Activated naive CD8-positive, alpha-beta T cell treated with anti-CD3 and anti-CD28 coated beads for 36 hours (primary cell): ENCODE measurements around the gene PLEKHA4. TPM values are rescaled to one million over a fixed set of nuclear protein-coding genes. Genes with fewer than 3 reads are reported as not detected.

Source experiments
- DNase-seq: peaks from one replicate; pipeline ENCODE4 v3.0.0; 2021
- H3K27ac Mint-ChIP-seq: one replicate; pipeline ENCODE4 v1.8.0; 2022; ENCODE audit warnings: mild to moderate bottlenecking, moderate library complexity, mixed read lengths
- H3K27me3 Mint-ChIP-seq: one replicate; pipeline ENCODE4 v1.8.0; 2022; ENCODE audit warnings: mild to moderate bottlenecking, mixed read lengths
- H3K36me3 Mint-ChIP-seq: one replicate; pipeline ENCODE4 v1.8.0; 2021; ENCODE audit warnings: mild to moderate bottlenecking, mixed read lengths
- H3K4me1 Mint-ChIP-seq: one replicate; pipeline ENCODE4 v1.8.0; 2021; ENCODE audit warnings: mixed read lengths
- H3K4me3 Mint-ChIP-seq: one replicate; pipeline ENCODE4 v1.8.0; 2022; ENCODE audit warnings: mild to moderate bottlenecking, moderate library complexity, mixed read lengths
- H3K9me3 Mint-ChIP-seq: one replicate; pipeline ENCODE4 v1.8.0; 2022; ENCODE audit warnings: mixed read lengths
- total RNA-seq, 2 experiments: library from RNA; stranded (reverse); gene quantifications; one replicate each; pipeline ENCODE4 v1.2.3, GENCODE V29; 2021

Gene PLEKHA4
- total RNA-seq, 2 experiments from 2014 or later = 5.8 to 7.6 TPM

DNA sequence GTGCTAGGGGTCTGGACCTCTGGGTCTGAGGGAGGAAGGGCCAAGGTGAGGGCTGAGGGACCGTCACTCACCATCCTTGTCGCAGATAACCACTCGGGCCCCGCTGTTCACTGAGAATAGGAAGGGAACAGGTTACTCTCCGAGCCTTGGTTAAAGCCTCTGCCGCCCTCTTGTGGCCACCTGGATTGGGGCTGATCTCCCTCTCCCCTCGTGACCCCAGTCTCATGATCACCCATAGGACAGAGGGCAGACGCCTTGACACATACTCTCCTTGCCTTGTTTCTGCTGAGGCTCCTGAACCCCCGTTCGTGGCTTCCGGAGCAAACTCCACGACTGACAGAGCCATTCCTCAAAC is 32.7 kb downstream of the PLEKHA4 start:
- H3K9me3 Mint-ChIP-seq = no peaks in the 10 kb centered on the region
- peak overlapping the region; percentile 75 for H3K27ac Mint-ChIP-seq
- H3K36me3 Mint-ChIP-seq = no peaks in the 10 kb centered on the region
- peaks cover 10% of the 10 kb centered on the region for H3K27me3 Mint-ChIP-seq
- peaks cover 19% of the 10 kb centered on the region for H3K4me1 Mint-ChIP-seq
- H3K4me3 Mint-ChIP-seq = peak overlapping the region; percentile 83
- DNase-seq = peak; percentile 89

DNA sequence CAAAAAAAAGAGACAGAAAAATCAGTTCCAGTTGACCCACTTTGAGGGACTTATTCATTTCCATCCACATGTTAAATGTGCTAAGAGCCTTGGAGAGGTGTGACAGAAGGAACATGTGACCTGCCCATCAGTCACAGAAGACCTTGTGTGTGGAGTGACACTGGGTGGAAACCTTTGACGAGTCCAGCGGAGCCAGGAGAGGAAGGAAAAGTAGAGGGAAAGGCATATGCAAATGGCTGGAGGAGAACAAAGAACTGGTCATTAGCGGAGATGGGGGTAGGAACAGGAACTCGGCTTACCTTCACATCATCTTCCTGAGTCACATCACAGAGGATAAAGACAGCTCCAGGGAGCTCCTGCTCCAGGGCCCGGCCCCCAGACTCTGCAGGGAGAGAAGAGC is 34.4 kb downstream of the PLEKHA4 start:
- no peak overlapping the region for H3K4me3 Mint-ChIP-seq
- no peaks in the 10 kb centered on the region for H3K9me3 Mint-ChIP-seq
- no peaks in the 10 kb centered on the region for H3K36me3 Mint-ChIP-seq
- H3K27ac Mint-ChIP-seq = peak overlapping the region; percentile 13
- H3K27me3 Mint-ChIP-seq = peaks cover 10% of the 10 kb centered on the region
- DNase-seq = no peak
- peaks cover 19% of the 10 kb centered on the region for H3K4me1 Mint-ChIP-seq

DNA sequence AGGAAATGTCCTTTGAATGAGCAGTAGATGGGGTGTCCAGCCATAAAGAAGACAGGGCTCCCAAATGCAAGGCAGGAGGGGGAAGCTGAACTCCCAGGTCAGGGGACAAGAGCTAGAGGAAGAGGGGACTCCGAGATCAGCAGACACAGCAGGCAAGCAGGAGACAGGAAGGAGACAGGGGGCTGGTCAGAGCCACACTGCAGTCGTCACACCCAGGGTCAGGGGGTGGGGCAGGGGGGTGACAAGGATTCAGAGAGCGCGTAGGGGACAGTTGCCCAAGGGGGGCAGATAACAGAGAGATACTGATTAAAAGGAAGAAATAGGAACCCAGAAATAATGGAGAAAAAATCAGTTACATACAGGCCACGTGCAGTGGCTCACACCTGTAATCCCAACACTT is 35.4 kb downstream of the PLEKHA4 start:
- Mint-ChIP-seq H3K4me3 (no peak overlapping the region), H3K4me1 (peaks cover 19% of the 10 kb centered on the region), H3K9me3 (no peaks in the 10 kb centered on the region), H3K27me3 (peaks cover 10% of the 10 kb centered on the region), H3K27ac (no peak overlapping the region), H3K36me3 (no peaks in the 10 kb centered on the region)
- DNase-seq = no peak

DNA sequence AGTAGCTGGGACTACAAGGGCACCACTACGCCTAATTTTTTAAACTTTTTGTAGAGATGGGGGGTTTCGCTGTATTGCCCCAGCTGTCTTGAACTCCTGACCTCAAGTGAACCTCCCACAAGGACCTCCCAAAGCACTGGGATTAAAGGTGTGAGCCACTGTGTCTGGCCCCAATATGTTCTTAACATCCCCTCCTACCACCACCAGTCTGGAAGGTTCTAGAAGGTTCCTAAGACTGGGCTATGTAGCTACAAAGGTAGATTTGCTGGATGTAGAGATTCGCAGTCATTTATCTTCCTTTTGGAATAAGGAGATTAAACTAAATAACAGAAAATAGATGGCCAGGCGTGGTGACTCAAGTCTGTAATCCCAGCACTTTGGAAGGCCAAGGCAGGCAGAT is 37.5 kb downstream of the PLEKHA4 start:
- Mint-ChIP-seq H3K36me3 (no peaks in the 10 kb centered on the region), H3K27ac (no peak overlapping the region), H3K27me3 (no peaks in the 10 kb centered on the region), H3K9me3 (no peaks in the 10 kb centered on the region), H3K4me3 (no peak overlapping the region), H3K4me1 (peaks cover 6% of the 10 kb centered on the region)
- no peak for DNase-seq

DNA sequence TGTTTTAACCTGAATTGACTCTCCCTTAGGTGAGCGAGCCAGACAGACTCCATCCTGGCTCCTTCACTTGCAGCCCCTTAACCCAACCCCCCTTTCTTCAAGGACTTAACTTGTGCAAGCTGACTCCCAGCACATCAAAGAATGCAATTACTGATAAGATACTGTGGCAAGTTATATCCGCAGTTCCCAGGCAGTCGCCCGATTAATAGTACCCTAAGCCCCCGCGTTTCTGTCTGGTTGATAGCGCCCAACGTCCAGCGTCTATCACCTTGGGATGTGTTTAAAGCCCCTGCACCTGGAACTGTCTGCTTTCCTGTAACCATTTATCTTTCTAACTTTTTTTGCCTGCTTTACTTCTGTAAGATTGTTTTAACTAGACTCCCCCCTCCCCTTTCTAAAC is 38.3 kb downstream of the PLEKHA4 start:
- no peaks in the 10 kb centered on the region for H3K4me1 Mint-ChIP-seq
- no peaks in the 10 kb centered on the region for H3K9me3 Mint-ChIP-seq
- H3K27me3 Mint-ChIP-seq = no peaks in the 10 kb centered on the region
- no peak overlapping the region for H3K27ac Mint-ChIP-seq
- DNase-seq = no peak
- H3K4me3 Mint-ChIP-seq = no peak overlapping the region
- no peaks in the 10 kb centered on the region for H3K36me3 Mint-ChIP-seq

DNA sequence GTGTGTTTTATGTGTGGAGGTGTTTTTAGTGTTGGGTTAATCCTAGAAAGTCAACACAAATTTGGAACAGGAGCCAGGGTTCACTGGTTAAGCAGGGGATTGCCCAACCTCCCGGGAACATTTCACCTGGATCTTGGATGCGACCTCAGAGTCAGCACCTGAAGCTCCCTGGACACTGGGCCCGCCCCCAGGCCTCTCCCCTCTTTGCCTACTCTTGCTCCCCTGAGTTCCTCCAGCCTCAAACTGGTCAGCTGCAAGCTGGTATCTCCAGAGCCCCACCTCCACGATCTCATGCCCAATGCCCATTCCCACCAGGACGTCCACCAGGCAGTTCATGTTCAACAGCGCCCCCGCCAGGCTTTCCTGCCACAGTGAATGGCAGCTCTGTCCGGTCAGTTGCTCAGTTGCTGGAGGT is 41.8 kb downstream of the PLEKHA4 start:
- no peak for DNase-seq
- no peak overlapping the region for H3K4me3 Mint-ChIP-seq
- H3K36me3 Mint-ChIP-seq = no peaks in the 10 kb centered on the region
- no peaks in the 10 kb centered on the region for H3K4me1 Mint-ChIP-seq
- H3K9me3 Mint-ChIP-seq = no peaks in the 10 kb centered on the region
- H3K27ac Mint-ChIP-seq = no peak overlapping the region
- no peaks in the 10 kb centered on the region for H3K27me3 Mint-ChIP-seq

DNA sequence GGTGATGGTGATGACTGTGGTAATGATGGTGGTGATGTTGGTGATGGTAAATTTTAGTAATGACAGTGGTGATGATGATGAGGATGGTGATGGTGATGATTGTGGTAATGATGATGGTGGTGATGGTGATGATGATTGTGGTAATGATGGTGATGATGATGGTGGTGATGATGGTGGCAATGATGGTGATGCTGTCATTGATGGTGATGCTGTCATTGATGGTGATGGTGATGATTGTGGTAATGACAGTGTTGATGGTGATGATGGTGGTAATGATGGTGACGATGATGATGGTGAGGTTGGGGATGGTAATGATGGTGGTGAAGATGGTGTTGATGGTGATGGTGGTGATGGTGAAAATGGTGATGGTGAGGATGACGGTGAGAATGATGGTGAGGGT is 45.9 kb downstream of the PLEKHA4 start:
- Mint-ChIP-seq H3K4me3 (no peak overlapping the region), H3K27ac (no peak overlapping the region), H3K9me3 (no peaks in the 10 kb centered on the region), H3K4me1 (no peaks in the 10 kb centered on the region), H3K27me3 (no peaks in the 10 kb centered on the region), H3K36me3 (no peaks in the 10 kb centered on the region)
- no peak for DNase-seq

DNA sequence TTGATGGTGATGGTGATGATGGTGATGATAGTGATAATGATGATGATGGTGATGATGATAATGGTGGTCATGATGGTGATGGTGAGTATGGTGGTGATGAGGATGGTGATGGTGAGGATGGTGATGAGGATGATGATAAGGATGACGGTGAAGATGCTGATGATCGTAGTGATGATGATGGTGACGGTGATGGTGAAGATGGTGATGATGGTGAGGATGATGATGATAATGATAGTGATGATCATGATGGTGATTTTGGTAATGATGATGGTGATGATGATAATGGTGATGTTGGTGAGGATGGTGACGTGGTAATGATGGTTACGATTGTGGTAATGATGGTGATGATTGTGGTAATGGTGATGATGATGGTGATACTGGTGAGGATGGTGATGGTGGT is 46.8 kb downstream of the PLEKHA4 start:
- H3K27ac Mint-ChIP-seq = no peak overlapping the region

DNA sequence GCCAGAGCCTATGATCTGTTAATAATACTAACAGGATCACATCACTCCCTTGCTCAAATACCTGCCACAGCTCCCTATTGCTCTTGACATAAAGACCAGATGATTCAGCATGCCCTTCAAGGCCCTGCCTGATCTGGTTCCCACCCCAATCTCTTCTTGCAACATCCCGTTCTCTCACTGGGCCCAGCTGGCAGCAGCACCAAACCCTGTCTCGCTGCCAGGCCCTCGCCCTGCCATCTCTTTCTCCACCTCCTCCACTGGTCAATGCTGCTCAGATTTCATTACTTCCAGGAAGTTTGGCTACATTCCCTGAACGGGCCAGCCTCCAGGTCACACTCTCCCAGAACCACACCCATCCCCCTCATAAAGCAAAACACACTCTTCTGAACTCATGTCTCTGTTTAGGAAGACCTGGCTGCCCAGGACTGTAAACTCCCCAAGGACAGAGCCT is 49.0 kb downstream of the PLEKHA4 start:
- Mint-ChIP-seq H3K4me3 (no peak overlapping the region), H3K27ac (no peak overlapping the region), H3K36me3 (no peaks in the 10 kb centered on the region), H3K4me1 (no peaks in the 10 kb centered on the region), H3K27me3 (no peaks in the 10 kb centered on the region), H3K9me3 (no peaks in the 10 kb centered on the region)
- no peak for DNase-seq

More for the DNA sequence above, 46.8 kb downstream of the PLEKHA4 start:
- H3K27me3 Mint-ChIP-seq = no peaks in the 10 kb centered on the region
- H3K4me3 Mint-ChIP-seq = no peak overlapping the region
- no peaks in the 10 kb centered on the region for H3K4me1 Mint-ChIP-seq
- no peaks in the 10 kb centered on the region for H3K36me3 Mint-ChIP-seq
- no peak for DNase-seq
- H3K9me3 Mint-ChIP-seq = no peaks in the 10 kb centered on the region

DNA sequence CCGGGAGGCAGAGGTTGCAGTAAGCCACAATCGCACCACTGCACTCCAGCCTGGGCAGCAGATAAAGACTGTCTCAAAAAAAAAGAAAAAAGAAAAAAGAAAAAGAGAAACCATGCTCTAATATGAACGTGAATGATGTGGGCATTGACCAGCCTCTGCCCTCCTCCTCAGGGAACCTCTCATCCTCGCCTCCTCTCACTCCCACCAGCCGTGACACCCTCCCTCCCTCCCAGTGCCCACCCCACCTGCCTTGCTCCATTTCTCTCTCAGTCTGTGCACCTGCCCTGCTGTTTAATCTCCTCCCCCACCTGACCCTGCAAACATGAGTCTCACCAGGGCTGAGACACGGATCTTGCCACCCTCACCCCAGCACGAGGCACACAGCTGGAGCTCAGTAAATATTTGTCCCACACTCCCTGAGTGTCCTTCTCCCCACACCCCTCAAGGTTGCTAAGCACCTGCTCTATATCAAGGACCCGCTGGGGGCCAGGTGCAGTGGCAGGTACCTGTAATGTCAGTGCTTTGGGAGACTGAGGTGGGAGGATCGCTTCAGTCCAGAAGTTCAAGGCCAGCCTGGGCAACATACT is 50.1 kb downstream of the PLEKHA4 start:
- no peaks in the 10 kb centered on the region for H3K9me3 Mint-ChIP-seq
- H3K4me3 Mint-ChIP-seq = no peak overlapping the region
- no peaks in the 10 kb centered on the region for H3K27me3 Mint-ChIP-seq
- DNase-seq = no peak
- H3K36me3 Mint-ChIP-seq = no peaks in the 10 kb centered on the region
- H3K27ac Mint-ChIP-seq = no peak overlapping the region
- no peaks in the 10 kb centered on the region for H3K4me1 Mint-ChIP-seq

DNA sequence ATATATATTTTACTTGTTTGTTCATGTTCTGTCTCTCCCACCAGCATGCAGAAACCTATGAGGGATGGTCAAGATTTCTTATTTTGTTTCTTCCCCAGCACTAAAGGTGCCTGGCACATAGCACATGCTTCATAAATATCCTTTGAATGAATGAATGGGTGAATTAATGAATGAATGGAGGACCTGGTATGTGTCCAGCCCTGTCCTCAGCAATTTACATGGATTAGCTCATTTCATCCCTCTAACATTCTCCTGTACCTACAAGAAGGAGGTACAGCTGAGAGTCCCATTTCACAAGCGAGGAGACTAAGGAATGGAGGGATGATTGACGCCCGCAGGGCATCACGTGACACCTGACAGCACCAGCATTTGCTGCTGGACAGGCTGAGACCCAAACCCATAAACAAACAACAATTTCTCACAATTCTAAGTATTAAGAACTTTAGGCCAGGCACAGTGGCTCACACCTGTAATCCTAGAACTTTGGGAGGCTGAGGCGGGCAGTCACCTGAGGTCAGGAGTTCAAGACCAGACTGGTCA is 50.8 kb downstream of the PLEKHA4 start:
- Mint-ChIP-seq H3K36me3 (no peaks in the 10 kb centered on the region), H3K27ac (no peak overlapping the region), H3K4me3 (no peak overlapping the region), H3K9me3 (no peaks in the 10 kb centered on the region), H3K4me1 (no peaks in the 10 kb centered on the region), H3K27me3 (no peaks in the 10 kb centered on the region)
- no peak for DNase-seq

DNA sequence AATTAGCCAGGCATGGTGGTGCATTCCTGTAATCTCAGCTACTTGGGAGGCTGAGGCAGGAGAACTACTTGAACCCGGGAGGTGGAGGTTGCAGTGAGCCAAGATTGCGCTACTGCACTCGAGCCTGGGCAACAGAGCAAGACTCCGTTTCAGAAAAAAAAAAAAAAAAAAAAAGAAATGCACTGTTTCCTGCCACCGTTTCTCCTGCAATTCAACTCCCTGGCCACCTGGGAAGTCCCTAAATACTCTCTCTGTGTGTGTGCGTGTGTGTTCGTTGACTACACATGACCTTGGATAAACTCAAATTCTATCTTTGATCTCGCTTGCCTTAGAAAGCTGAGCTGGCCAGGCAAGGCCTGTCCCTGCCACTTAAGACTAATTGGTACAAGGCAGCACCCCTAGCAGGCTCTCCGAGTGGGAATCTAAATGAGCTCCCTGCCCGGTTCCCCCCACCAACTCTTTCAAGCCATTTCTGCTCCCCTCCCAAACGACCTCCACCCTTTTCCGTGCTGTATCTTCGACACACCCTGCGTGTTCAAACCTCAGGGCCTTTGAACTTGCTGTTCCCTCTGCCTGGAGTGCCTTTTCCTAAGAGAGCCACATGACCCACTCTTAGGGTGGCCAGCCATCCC is 52.4 kb downstream of the PLEKHA4 start:
- Mint-ChIP-seq H3K36me3 (no peaks in the 10 kb centered on the region), H3K9me3 (no peaks in the 10 kb centered on the region), H3K4me1 (peaks cover 5% of the 10 kb centered on the region), H3K27ac (no peak overlapping the region), H3K4me3 (no peak overlapping the region), H3K27me3 (no peaks in the 10 kb centered on the region)
- no peak for DNase-seq

DNA sequence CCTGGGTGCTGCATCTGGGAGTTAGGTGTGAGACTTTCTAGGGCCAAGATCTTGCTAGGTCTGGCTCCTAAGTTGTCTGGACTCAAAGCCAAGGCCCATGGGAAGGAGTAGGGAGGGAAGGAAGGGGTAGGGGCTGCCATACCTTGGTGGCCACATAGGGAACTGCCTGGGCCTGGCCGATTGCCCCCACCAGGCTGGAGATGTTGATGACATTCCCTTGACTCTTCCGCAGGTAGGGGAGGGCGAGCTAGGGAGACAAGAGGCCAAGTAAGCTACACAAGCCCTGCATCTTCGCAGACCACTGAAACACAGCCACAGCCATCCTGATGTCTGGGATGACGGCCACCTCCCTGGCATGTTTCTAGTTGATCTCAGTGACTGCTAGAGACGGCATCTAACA is 53.5 kb downstream of the PLEKHA4 start:
- DNase-seq = no peak
- Mint-ChIP-seq H3K27ac (no peak overlapping the region), H3K36me3 (peaks cover 3% of the 10 kb centered on the region), H3K4me1 (peaks cover 9% of the 10 kb centered on the region), H3K27me3 (no peaks in the 10 kb centered on the region), H3K9me3 (no peaks in the 10 kb centered on the region), H3K4me3 (no peak overlapping the region)

DNA sequence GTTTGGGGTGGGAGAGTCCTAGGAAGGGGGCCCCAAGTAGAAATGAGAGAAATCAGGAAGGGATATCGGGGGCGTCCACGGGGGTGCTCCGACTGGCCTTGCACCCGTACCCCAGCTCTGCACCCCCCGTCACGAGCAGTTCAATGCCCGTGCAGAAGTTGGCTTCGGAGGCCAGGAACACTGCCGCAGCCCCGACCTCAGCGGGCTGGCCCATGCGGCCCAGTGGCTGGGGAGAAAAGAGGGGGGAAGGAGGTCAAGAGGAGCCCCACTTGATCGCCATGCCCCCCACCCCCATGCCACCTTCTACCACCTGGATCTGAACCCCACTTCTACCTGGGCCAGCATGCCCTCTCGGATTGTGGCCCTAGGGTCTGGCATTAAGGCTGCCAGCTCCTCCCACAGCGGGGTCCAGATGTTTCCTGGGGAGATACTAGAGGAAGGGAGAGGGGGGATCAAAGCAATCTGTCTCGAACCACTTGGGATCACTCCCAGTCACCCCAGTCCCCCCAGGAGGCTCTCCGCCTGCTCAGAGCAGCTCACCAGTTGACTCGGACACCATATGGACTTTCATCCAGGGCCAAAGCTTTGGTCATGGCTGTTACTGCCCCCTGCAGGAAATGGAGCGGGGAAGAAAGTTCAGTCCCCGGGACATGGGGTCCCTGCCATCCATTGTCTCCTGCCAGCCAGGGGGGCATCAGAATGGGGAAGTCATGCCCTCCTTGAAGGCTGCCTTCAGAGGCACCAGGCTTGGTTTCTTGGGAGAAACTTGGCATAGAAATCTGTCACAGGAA is 55.1 kb downstream of the PLEKHA4 start:
- no peak overlapping the region for H3K4me3 Mint-ChIP-seq
- H3K27me3 Mint-ChIP-seq = no peaks in the 10 kb centered on the region
- no peak for DNase-seq
- peaks cover 19% of the 10 kb centered on the region for H3K4me1 Mint-ChIP-seq
- H3K27ac Mint-ChIP-seq = no peak overlapping the region
- peaks cover 6% of the 10 kb centered on the region for H3K36me3 Mint-ChIP-seq
- H3K9me3 Mint-ChIP-seq = no peaks in the 10 kb centered on the region

DNA sequence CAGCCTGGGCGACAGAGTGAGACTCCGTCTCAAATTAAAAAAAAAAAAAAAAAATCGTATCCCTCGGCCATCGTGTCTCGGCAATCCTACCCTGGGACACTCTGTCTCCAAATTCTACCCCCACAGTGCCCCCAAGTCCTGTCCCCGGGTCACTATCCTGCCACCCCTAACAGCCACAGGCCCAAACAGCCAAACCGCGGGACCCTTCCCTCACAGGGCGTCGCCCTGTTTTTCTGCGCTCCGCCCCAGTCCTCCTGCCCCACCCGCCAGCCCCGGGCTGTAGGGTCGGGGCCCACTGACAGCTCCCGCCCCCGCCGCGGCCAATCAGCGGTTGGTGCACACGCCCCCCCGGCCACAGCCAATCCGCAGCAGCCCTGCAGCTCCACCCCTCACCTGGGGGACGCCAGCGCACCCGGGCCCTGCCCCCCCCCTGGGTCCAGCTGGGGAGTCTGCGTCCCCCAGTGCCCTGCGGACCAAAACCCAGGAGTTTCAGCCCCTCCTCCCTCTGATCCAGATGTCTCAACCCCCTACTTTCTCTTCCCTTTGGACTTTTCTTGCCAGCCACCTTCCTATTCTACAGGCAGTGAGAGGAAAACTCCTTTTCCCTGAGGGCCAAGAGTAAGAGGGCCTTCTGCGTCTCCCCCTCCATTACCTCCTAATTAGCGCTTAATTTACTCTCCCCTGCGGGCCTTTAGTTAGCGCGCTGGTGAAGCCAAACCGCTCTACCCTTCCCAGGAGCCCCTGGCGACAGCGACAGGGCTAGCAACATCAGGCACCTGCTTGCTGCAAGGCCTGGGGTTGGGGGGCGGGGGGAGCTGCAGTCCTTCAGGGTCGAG is 56.1 kb downstream of the PLEKHA4 start:
- peak overlapping the region; percentile 17 for H3K27ac Mint-ChIP-seq
- peaks cover 6% of the 10 kb centered on the region for H3K36me3 Mint-ChIP-seq
- H3K27me3 Mint-ChIP-seq = no peaks in the 10 kb centered on the region
- no peaks in the 10 kb centered on the region for H3K9me3 Mint-ChIP-seq
- DNase-seq = peak; percentile 80
- peaks cover 19% of the 10 kb centered on the region for H3K4me1 Mint-ChIP-seq
- H3K4me3 Mint-ChIP-seq = peak overlapping the region; percentile 79
